GM12875 (cell line): ENCODE results near the gene SLC34A1.

Experiments used
- H3K4me3 ChIP-seq: one replicate; pipeline ENCODE4 v1.5.1; 2011; ENCODE audit warnings: low read depth, low read length, control low read depth
- TF ChIP-seq, protein P1 (sequence below): IDR thresholded peaks from 2 replicates; pipeline ENCODE4 v1.5.1; 2011; ENCODE audit warnings: low read depth, mild to moderate bottlenecking, control low read depth, inconsistent platforms, low read length, moderate library complexity, borderline replicate concordance; ENCODE audit not compliant: insufficient read depth

The SLC34A1 gene

DNA sequence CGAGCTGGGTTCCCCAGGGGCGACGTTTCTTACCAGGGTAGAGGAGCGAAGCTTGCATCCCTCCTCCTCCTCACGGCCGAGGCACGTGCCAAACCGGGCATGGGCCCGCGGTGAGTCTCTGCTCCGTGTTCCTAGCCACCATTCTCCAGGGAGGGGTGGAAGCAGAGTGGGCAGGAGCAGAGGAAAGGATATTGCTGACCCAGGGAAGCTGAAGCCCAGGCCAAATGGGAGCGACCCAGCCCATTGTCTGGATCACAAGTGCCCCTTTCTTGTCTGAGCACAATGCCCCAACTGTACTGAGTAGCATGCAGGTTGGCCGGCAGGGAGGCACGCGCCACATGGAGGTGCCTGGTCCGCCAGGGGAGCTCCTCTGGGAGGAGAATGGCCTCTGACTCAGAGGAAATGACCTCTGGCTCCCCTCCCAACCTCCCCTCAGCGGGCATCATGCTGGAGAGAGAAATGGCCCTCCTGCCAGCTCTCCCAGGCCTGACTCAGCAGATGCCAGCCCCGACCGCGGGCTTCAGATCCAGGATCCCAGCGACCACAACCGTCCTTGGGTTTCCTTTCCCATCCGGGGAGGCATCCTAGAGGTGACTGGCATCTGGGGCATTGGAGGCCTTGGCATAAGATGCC, 63.5 kb downstream of the SLC34A1 start:
- TF ChIP-seq, protein P1, sequence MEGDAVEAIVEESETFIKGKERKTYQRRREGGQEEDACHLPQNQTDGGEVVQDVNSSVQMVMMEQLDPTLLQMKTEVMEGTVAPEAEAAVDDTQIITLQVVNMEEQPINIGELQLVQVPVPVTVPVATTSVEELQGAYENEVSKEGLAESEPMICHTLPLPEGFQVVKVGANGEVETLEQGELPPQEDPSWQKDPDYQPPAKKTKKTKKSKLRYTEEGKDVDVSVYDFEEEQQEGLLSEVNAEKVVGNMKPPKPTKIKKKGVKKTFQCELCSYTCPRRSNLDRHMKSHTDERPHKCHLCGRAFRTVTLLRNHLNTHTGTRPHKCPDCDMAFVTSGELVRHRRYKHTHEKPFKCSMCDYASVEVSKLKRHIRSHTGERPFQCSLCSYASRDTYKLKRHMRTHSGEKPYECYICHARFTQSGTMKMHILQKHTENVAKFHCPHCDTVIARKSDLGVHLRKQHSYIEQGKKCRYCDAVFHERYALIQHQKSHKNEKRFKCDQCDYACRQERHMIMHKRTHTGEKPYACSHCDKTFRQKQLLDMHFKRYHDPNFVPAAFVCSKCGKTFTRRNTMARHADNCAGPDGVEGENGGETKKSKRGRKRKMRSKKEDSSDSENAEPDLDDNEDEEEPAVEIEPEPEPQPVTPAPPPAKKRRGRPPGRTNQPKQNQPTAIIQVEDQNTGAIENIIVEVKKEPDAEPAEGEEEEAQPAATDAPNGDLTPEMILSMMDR, result no peak
- peak overlapping the region; percentile 70 for H3K4me3 ChIP-seq
